ENCODE measurements around the gene HTD2. TPM values are rescaled to one million over a fixed set of nuclear protein-coding genes. Genes with fewer than 3 reads are reported as not detected.
"Not testable (repeated sequence)": the region's sequence is repeated elsewhere in the genome, so short reads cannot be mapped to it uniquely, and the experiment has no call there.

The HTD2 gene
- total RNA-seq, 2 experiments from 2014 or later = 7.6 to 9.5 TPM

- CTCF ChIA-PET = interaction anchor here (0.7 to 6.8 kb wide), 9 partner anchors 10 to 146 kb away, joined by 3 to 43 read pairs (median 5); partner anchors contain the start of genes HTD2 and RPP14
- Mint-ChIP-seq H3K27me3 (no peaks in the 10 kb centered on the region), H3K4me3 (peak overlapping the region; percentile 99), H3K4me1 (ENCODE audit: low read depth) (peaks cover 30% of the 10 kb centered on the region), H3K27ac (peak overlapping the region; percentile 94), H3K9me3 (no peaks in the 10 kb centered on the region), H3K36me3 (peaks cover 16% of the 10 kb centered on the region)
- intact Hi-C loops (cut with micrococcal nuclease) = loop anchor here (2.0 kb wide), 1 partner anchor 136 kb away; no protein-coding TSS in a partner anchor
- DNase-seq = no peak
- POLR2A ChIA-PET = interaction anchor here (0.9 to 4.5 kb wide), 2 partner anchors 10 to 29 kb away, joined by 3 to 20 read pairs; partner anchors contain the start of genes HTD2 and RPP14
Measured at GRCh38 chr3:58334506-58334884, 28.2 kb downstream of the HTD2 start.

- ChIA-PET POLR2A (interaction anchor here (0.9 to 4.5 kb wide), 3 partner anchors 11 to 30 kb away, joined by 3 to 20 read pairs (median 6); partner anchors contain the start of genes HTD2 and RPP14), CTCF (interaction anchor here (0.7 to 6.8 kb wide), 11 partner anchors 9 to 196 kb away, joined by 3 to 43 read pairs (median 5); partner anchors contain the start of genes HTD2, KCTD6 and RPP14)
- peaks cover 30% of the 10 kb centered on the region for H3K4me1 Mint-ChIP-seq (ENCODE audit: low read depth)
- H3K36me3 Mint-ChIP-seq = peaks cover 18% of the 10 kb centered on the region
- peak overlapping the region; percentile 94 for H3K27ac Mint-ChIP-seq
- no peaks in the 10 kb centered on the region for H3K9me3 Mint-ChIP-seq
- H3K27me3 Mint-ChIP-seq = no peaks in the 10 kb centered on the region
- H3K4me3 Mint-ChIP-seq = peak overlapping the region; percentile 99
- no peak for DNase-seq
- intact Hi-C loops (cut with micrococcal nuclease) = loop anchor here (1.0 to 2.0 kb wide), 4 partner anchors 11 to 135 kb away; partner anchors contain the start of genes HTD2 and RPP14
Measured at GRCh38 chr3:58335652-58335947, 29.3 kb downstream of the HTD2 start.

- H3K27ac Mint-ChIP-seq = peak overlapping the region; percentile 53
Measured at GRCh38 chr3:58336135-58336882, 30.0 kb downstream of the HTD2 start.

GRCh38 chr3:58337190-58337589, 30.9 kb downstream of the HTD2 start:
- Mint-ChIP-seq H3K9me3 (no peaks in the 10 kb centered on the region), H3K27me3 (no peaks in the 10 kb centered on the region), H3K4me1 (ENCODE audit: low read depth) (peaks cover 35% of the 10 kb centered on the region), H3K36me3 (peaks cover 22% of the 10 kb centered on the region), H3K4me3 (no peak overlapping the region), H3K27ac (no peak overlapping the region)
- POLR2A ChIA-PET = interaction anchor here (0.6 to 4.5 kb wide), 4 partner anchors 9 to 97 kb away, joined by 3 to 20 read pairs (median 5); no protein-coding TSS in a partner anchor
- CTCF ChIA-PET = interaction anchor here (1.1 to 6.8 kb wide), 2 partner anchors 9 to 30 kb away, joined by 3 to 43 read pairs; partner anchors contain the start of genes HTD2 and RPP14
- intact Hi-C loops (cut with micrococcal nuclease) = no loop called here
- DNase-seq = no peak

More at GRCh38 chr3:58336135-58336882, 30.0 kb downstream of the HTD2 start:
- intact Hi-C loops (cut with micrococcal nuclease) = no loop called here
- ChIA-PET POLR2A (interaction anchor here (1.9 to 4.5 kb wide), 2 partner anchors 10 to 12 kb away, joined by 6 to 20 read pairs; no protein-coding TSS in a partner anchor), CTCF (interaction anchor here (0.7 to 6.8 kb wide), 9 partner anchors 9 to 195 kb away, joined by 3 to 43 read pairs (median 4); partner anchors contain the start of genes HTD2, KCTD6 and RPP14)
- no peaks in the 10 kb centered on the region for H3K27me3 Mint-ChIP-seq
- peaks cover 35% of the 10 kb centered on the region for H3K4me1 Mint-ChIP-seq (ENCODE audit: low read depth)
- no peak overlapping the region for H3K4me3 Mint-ChIP-seq
- no peak for DNase-seq
- no peaks in the 10 kb centered on the region for H3K9me3 Mint-ChIP-seq
- H3K36me3 Mint-ChIP-seq = peaks cover 22% of the 10 kb centered on the region

GRCh38 chr3:58339146-58339545, 32.8 kb downstream of the HTD2 start:
- DNase-seq; intact Hi-C loops (cut with micrococcal nuclease); H3K27me3 Mint-ChIP-seq; H3K27ac Mint-ChIP-seq; H3K9me3 Mint-ChIP-seq; H3K4me3 Mint-ChIP-seq; POLR2A ChIA-PET: not testable (repeated sequence)
- peaks cover 29% of the 10 kb centered on the region for H3K4me1 Mint-ChIP-seq (ENCODE audit: low read depth)
- peaks cover 22% of the 10 kb centered on the region for H3K36me3 Mint-ChIP-seq
- CTCF ChIA-PET = interaction anchor here (0.5 to 1.1 kb wide), 2 partner anchors 33 to 303 kb away, joined by 3 read pairs; partner anchors contain the start of genes HTD2 and RPP14

- Mint-ChIP-seq H3K27me3 (no peaks in the 10 kb centered on the region), H3K9me3 (no peaks in the 10 kb centered on the region), H3K27ac (no peak overlapping the region), H3K4me1 (ENCODE audit: low read depth) (peaks cover 20% of the 10 kb centered on the region), H3K4me3 (no peak overlapping the region), H3K36me3 (peaks cover 18% of the 10 kb centered on the region)
- ChIA-PET POLR2A (interaction anchor here (1.0 kb wide), 1 partner anchor 13 kb away, joined by 3 read pairs; no protein-coding TSS in a partner anchor), CTCF (no interaction called here)
- intact Hi-C loops (cut with micrococcal nuclease) = no loop called here
- DNase-seq = no peak
Measured at GRCh38 chr3:58340594-58341244, 34.4 kb downstream of the HTD2 start.

- H3K4me3 Mint-ChIP-seq = no peak overlapping the region
- DNase-seq = no peak
- ChIA-PET CTCF (no interaction called here), POLR2A (interaction anchor here (1.0 kb wide), 1 partner anchor 13 kb away, joined by 3 read pairs; no protein-coding TSS in a partner anchor)
- H3K27ac Mint-ChIP-seq = no peak overlapping the region
- H3K9me3 Mint-ChIP-seq = no peaks in the 10 kb centered on the region
- peaks cover 13% of the 10 kb centered on the region for H3K36me3 Mint-ChIP-seq
- peaks cover 20% of the 10 kb centered on the region for H3K4me1 Mint-ChIP-seq (ENCODE audit: low read depth)
- intact Hi-C loops (cut with micrococcal nuclease) = no loop called here
- H3K27me3 Mint-ChIP-seq = no peaks in the 10 kb centered on the region
Measured at GRCh38 chr3:58341376-58341775, 35.1 kb downstream of the HTD2 start.

GRCh38 chr3:58342676-58343075, 36.4 kb downstream of the HTD2 start:
- Mint-ChIP-seq H3K4me1 (ENCODE audit: low read depth) (peaks cover 23% of the 10 kb centered on the region), H3K36me3 (peaks cover 18% of the 10 kb centered on the region), H3K27me3 (no peaks in the 10 kb centered on the region), H3K27ac (no peak overlapping the region), H3K4me3 (no peak overlapping the region), H3K9me3 (no peaks in the 10 kb centered on the region)
- ChIA-PET CTCF (no interaction called here), POLR2A (no interaction called here)
- intact Hi-C loops (cut with micrococcal nuclease) = no loop called here
- DNase-seq = no peak

GRCh38 chr3:58345457-58345856, 39.1 kb downstream of the HTD2 start:
- ChIA-PET CTCF (interaction anchor here (1.4 to 1.5 kb wide), 2 partner anchors 10 to 12 kb away, joined by 4 to 5 read pairs; partner anchors contain the start of gene PXK), POLR2A (interaction anchor here (1.3 to 1.9 kb wide), 3 partner anchors 8 to 12 kb away, joined by 4 to 6 read pairs (median 4); partner anchors contain the start of gene PXK)
- peaks cover 17% of the 10 kb centered on the region for H3K36me3 Mint-ChIP-seq
- H3K27ac Mint-ChIP-seq = no peak overlapping the region
- no peak for DNase-seq
- H3K9me3 Mint-ChIP-seq = no peaks in the 10 kb centered on the region
- peaks cover 32% of the 10 kb centered on the region for H3K4me1 Mint-ChIP-seq (ENCODE audit: low read depth)
- no peak overlapping the region for H3K4me3 Mint-ChIP-seq
- no peaks in the 10 kb centered on the region for H3K27me3 Mint-ChIP-seq
- intact Hi-C loops (cut with micrococcal nuclease) = no loop called here

- Mint-ChIP-seq H3K27ac (peak overlapping the region; percentile 77), H3K36me3 (peaks cover 13% of the 10 kb centered on the region), H3K27me3 (no peaks in the 10 kb centered on the region), H3K4me1 (ENCODE audit: low read depth) (peaks cover 32% of the 10 kb centered on the region), H3K4me3 (no peak overlapping the region), H3K9me3 (no peaks in the 10 kb centered on the region)
- intact Hi-C loops (cut with micrococcal nuclease) = loop anchor here (1.0 kb wide), 1 partner anchor 11 kb away; no protein-coding TSS in a partner anchor
- ChIA-PET POLR2A (interaction anchor here (1.3 to 1.9 kb wide), 4 partner anchors 9 to 40 kb away, joined by 4 to 6 read pairs (median 4); partner anchors contain the start of genes HTD2, PXK and RPP14), CTCF (interaction anchor here (0.6 to 1.4 kb wide), 6 partner anchors 9 to 159 kb away, joined by 3 to 5 read pairs (median 3); partner anchors contain the start of genes HTD2, PXK and RPP14)
- peak; percentile 30 for DNase-seq
Measured at GRCh38 chr3:58346368-58346767, 40.0 kb downstream of the HTD2 start.

GRCh38 chr3:58347984-58348383, 41.7 kb downstream of the HTD2 start:
- POLR2A ChIA-PET = interaction anchor here (1.8 kb wide), 1 partner anchor 42 kb away, joined by 5 read pairs; the partner anchor contains the start of genes HTD2 and RPP14
- Mint-ChIP-seq H3K4me3 (no peak overlapping the region), H3K36me3 (peaks cover 16% of the 10 kb centered on the region), H3K4me1 (ENCODE audit: low read depth) (peaks cover 41% of the 10 kb centered on the region), H3K27ac (no peak overlapping the region), H3K27me3 (no peaks in the 10 kb centered on the region), H3K9me3 (no peaks in the 10 kb centered on the region)
- CTCF ChIA-PET = no interaction called here
- intact Hi-C loops (cut with micrococcal nuclease) = no loop called here
- no peak for DNase-seq

Measured in activated CD4-positive, alpha-beta memory T cell treated with anti-CD3 and anti-CD28 coated beads for 36 hours (primary cell).